ENCODE measurements around the gene TEPSIN. TPM values are rescaled to one million over a fixed set of nuclear protein-coding genes. Genes with fewer than 3 reads are reported as not detected.

TEPSIN gene
- 38.1 TPM for total RNA-seq

- intact Hi-C loops (cut with DNase I) = no loop called here
- DNase-seq (ENCODE audit: low spot score) (peak; percentile 97), ATAC-seq (peak; percentile 99)
Measured at GRCh38 chr17:81238815-81239713, at the start of gene TEPSIN, which contains the start of gene NDUFAF8. TSS of gene TEPSIN (minus strand) at chr17:81239055. CDS start at chr17:81239033, 22 bp downstream. TSS of gene NDUFAF8 (plus strand) at chr17:81239318. CDS start at chr17:81239364, 46 bp downstream.

DNA sequence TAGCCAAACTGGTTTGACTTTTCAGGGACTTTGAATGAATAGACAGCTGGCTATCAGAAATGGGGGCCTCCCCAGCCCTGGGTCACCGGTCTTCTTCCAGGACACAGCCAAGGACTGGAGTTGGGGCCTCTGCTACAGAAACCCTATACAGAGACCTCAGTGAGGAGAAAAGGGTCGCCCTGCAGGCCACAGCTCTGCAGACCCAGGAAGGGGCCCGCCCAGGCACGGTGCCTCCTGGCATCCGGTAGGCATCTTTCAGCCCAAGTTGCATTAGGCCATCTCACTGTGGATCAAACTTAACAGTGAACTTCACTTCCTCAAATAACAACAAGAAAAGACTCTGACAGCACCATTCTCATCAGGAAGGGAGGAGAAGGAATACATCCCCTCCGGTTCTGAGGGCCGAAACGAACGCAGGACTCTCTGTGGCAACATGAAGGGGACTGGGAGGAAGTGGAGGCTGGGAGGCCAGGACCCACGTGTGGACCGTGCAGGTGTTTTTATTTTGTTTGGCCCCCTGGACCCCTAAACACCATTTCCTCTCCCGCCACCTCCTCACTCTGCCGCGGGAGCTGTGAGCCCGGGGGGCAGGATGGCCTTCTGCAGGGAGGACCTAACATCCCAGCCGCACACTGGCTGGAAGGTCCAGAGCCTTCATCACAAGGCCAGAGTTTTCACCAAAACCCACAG lies 49.0 kb upstream of the TEPSIN start:
- no peak for DNase-seq (ENCODE audit: low spot score)
- intact Hi-C loops (cut with DNase I) = no loop called here
- ATAC-seq = no peak

DNA sequence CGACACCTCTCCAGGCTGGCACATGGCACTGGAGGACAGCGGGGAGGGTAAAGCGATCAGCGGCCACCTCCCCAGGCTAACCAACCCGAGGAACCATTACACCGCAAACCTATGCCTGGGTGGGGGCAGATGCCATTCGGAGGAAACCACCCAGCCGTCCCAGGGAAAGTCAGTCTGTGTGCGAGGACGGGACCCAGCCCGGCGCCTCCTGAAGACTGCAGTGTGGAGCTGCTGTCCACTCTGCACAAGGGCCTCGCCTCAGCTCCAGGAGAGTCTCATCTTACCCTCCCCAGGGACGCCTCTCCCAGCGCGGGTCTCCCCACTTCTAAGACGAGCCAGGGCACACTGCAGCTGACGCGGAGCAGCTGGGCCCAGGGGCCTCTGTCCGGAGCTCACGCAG lies 48.3 kb upstream of the TEPSIN start:
- DNase-seq (ENCODE audit: low spot score) (no peak), ATAC-seq (no peak)
- intact Hi-C loops (cut with DNase I) = no loop called here

GRCh38 chr17:81286491-81287145 lies 47.8 kb upstream of the TEPSIN start:
- ATAC-seq (no peak), DNase-seq (ENCODE audit: low spot score) (no peak)
- intact Hi-C loops (cut with DNase I) = no loop called here

GRCh38 chr17:81285894-81286293 lies 47.0 kb upstream of the TEPSIN start:
- ATAC-seq = peak; percentile 13
- intact Hi-C loops (cut with DNase I) = no loop called here
- DNase-seq (ENCODE audit: low spot score) = no peak

- intact Hi-C loops (cut with DNase I) = no loop called here
- DNase-seq (ENCODE audit: low spot score) = peak; percentile 85
- ATAC-seq = peak; percentile 86
Measured at GRCh38 chr17:81285179-81285878, 46.5 kb upstream of the TEPSIN start.

DNA sequence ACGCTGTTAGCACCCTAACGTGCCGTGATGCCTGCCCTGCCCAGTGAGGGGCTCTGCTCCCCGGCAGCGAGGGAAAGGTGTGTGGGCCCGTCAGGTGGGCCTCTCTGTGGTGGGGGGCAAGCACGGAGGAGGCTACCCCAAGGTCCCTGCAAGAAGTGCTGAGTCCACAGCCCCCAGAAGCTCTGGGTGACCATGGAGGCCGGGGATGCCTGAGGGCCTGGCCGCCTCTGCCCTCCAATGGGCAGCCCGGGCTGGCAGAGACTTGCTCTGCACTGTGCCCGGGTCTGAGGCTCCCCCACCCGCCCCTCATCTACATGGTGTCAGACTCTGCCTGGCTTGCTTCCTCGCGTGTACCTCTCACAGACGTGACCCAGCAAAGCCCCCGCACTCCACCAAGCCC lies 44.0 kb upstream of the TEPSIN start:
- no peak for ATAC-seq
- DNase-seq (ENCODE audit: low spot score) = no peak
- intact Hi-C loops (cut with DNase I) = no loop called here

GRCh38 chr17:81282141-81282540 lies 43.3 kb upstream of the TEPSIN start:
- intact Hi-C loops (cut with DNase I) = no loop called here
- DNase-seq (ENCODE audit: low spot score) (no peak), ATAC-seq (no peak)

GRCh38 chr17:81280571-81280970 lies 41.7 kb upstream of the TEPSIN start:
- ATAC-seq = no peak
- intact Hi-C loops (cut with DNase I) = no loop called here
- DNase-seq (ENCODE audit: low spot score) = no peak

GRCh38 chr17:81279278-81280275 lies 40.7 kb upstream of the TEPSIN start:
- DNase-seq (ENCODE audit: low spot score) (no peak), ATAC-seq (no peak)
- intact Hi-C loops (cut with DNase I) = no loop called here

- ATAC-seq (no peak), DNase-seq (ENCODE audit: low spot score) (no peak)
- intact Hi-C loops (cut with DNase I) = no loop called here
Measured at GRCh38 chr17:81278831-81279230, 40.0 kb upstream of the TEPSIN start.

GRCh38 chr17:81277946-81278693 lies 39.3 kb upstream of the TEPSIN start:
- DNase-seq (ENCODE audit: low spot score) = no peak
- peak; percentile 48 for ATAC-seq
- intact Hi-C loops (cut with DNase I) = no loop called here

- intact Hi-C loops (cut with DNase I) = no loop called here
- DNase-seq (ENCODE audit: low spot score) (no peak), ATAC-seq (peak; percentile 67)
Measured at GRCh38 chr17:81277421-81277820, 38.6 kb upstream of the TEPSIN start.

DNA sequence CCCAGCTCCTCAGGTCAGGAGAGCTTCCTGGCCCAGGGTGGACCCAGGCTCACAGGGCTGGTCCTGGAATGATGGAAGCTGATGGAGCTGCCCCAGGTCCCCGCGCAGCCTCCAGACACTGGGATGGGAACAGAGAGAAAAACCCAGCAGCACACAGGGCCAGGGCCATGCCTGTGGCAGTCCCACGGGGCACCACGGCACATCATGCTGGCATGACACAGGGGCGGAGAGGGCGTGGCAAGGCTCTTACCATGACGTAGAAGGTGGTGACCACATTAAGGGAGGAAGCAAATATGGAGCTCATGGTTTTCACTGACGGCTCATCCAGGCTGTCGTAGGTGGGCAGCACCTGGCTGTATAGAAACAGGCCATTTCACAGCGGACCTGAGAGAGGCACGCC lies 37.9 kb upstream of the TEPSIN start:
- intact Hi-C loops (cut with DNase I) = no loop called here
- DNase-seq (ENCODE audit: low spot score) = no peak
- ATAC-seq = peak; percentile 11

DNA sequence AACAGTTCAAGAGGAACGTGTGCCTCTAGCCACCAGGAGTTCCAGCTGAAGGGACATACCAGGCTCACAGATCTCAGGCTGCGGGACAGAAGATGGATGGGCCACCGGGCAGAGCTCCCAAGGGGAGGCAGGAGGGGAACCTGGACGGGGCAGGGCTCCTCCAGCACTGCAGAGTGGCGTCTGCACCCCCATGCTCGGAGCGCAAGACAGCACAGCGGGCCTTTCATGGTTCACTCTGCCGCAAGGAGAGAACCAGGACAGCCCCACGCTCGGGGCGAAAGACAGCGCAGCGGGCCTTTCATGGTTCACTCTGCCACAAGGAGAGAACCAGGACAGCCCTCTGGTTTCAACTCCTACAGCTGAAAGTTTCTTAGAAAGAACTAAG lies 35.6 kb upstream of the TEPSIN start:
- intact Hi-C loops (cut with DNase I) = no loop called here
- DNase-seq (ENCODE audit: low spot score) = no peak
- no peak for ATAC-seq

DNA sequence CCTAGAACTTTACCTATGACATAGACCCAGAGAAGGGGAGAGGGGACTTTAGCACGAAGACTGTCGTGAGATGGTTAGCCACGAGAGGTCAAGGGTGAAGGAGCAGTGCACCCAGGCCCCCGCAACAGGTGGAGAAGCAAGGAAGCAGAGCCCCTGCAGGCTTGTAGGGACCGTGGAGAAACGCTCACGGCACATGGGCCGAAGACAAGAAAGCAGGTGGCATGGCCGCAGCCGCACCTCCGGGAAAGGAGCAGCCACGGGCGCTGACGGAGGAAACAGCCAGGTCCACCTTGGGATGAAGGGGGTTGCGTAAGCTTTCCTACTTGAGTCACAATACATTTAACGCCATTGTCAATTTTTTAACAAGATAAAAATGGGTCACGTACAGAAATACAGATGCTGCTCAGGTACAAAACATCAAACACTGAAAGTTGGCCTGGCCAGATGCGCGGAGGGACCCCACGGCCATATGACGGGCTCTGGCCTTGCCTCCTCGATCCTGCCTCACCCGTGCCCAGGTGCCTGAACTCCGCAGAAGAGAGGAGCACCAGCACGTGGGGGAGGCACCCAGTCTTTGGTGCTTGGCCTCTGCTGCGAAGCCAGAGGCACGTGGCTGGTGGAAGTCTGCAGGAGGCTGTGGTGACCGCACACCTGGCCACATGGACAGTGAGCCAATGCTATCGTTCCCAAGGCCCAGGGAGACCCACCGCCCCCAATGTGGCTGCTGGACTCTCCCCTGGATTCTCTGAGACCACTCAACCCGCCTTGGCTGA lies 35.0 kb upstream of the TEPSIN start:
- intact Hi-C loops (cut with DNase I) = no loop called here
- DNase-seq (ENCODE audit: low spot score) = no peak
- no peak for ATAC-seq

DNA sequence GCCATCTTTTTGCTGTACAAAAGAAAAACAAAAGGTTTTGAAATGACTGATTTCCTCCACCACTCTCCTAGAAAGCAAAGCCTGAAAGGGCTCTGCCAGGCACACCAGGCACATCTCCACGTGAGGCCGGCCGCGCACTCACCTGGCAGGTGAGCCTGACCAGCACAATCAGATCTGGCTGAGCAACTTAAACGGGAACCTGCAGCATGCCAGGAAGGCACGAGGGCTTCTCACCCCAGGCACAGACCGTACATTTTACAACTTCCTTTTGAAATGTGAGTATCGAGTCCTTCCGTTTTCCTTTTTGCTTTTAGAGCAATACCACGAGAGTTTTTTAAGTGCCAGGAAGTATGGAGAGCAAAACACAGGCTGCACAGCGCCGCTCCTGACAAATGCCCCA lies 33.8 kb upstream of the TEPSIN start:
- intact Hi-C loops (cut with DNase I) = no loop called here
- DNase-seq (ENCODE audit: low spot score) = no peak
- ATAC-seq = no peak
